Activated T-helper 2 cell treated with anti-CD3 and anti-CD28 coated beads, Interferon-gamma antibody, Interleukin-2, Interleukin-4, amounts not matched to agents 10 μg/mL and 5 μg/mL and 100 μg/mL, durations not matched to agents 14 hours and 24 hours and 36 hours (primary cell): Measurements from ENCODE around the gene IFIT1B. TPM values are rescaled to one million over a fixed set of nuclear protein-coding genes. Genes with fewer than 3 reads are reported as not detected.
"Not testable (repeated sequence)": the region's sequence is repeated elsewhere in the genome, so short reads cannot be mapped to it uniquely, and the experiment has no call there.

ENCODE experiments used
- DNase-seq: peaks from one replicate; pipeline ENCODE4 v3.0.0; 2021; ENCODE audit warnings: low spot score
- H3K27ac Mint-ChIP-seq: one replicate; pipeline ENCODE4 v1.8.0; 2021; ENCODE audit warnings: mixed read lengths
- H3K27me3 Mint-ChIP-seq: one replicate; pipeline ENCODE4 v1.8.0; 2021; ENCODE audit warnings: low read depth, mixed read lengths
- H3K36me3 Mint-ChIP-seq: one replicate; pipeline ENCODE4 v1.8.0; 2021; ENCODE audit warnings: low read depth, mixed read lengths
- H3K4me1 Mint-ChIP-seq: one replicate; pipeline ENCODE4 v1.8.0; 2021; ENCODE audit warnings: low read depth, mixed read lengths
- H3K4me3 Mint-ChIP-seq: one replicate; pipeline ENCODE4 v1.8.0; 2021; ENCODE audit warnings: low read depth, mild to moderate bottlenecking, moderate library complexity, mixed read lengths
- H3K9me3 Mint-ChIP-seq: one replicate; pipeline ENCODE4 v1.8.0; 2021; ENCODE audit warnings: mixed read lengths
- intact Hi-C: fragments of 100-400 bp; cut with micrococcal nuclease; formaldehyde crosslinking; loops from one replicate; pipeline ENCODE4 v1.15.1; 2023
- total RNA-seq: library from RNA; stranded (reverse); gene quantifications from 2 replicates; pipeline ENCODE4 v1.2.3, GENCODE V29; 2022

The IFIT1B gene
- total RNA-seq, 1 donor from 2014 or later: not detected

- intact Hi-C loops: no loop called here
- H3K9me3 Mint-ChIP-seq: no peaks in the 10 kb centered on the region
- H3K27me3 Mint-ChIP-seq: peaks cover 59% of the 10 kb centered on the region
- no peak overlapping the region for H3K4me3 Mint-ChIP-seq
- H3K36me3 Mint-ChIP-seq: peaks cover 23% of the 10 kb centered on the region
- DNase-seq: no peak
- H3K27ac Mint-ChIP-seq: no peak overlapping the region
- H3K4me1 Mint-ChIP-seq: peaks cover 4% of the 10 kb centered on the region
Observed at GRCh38 chr10:89342206-89342958, 35.5 kb upstream of the IFIT1B start.

GRCh38 chr10:89343089-89343767, 34.6 kb upstream of the IFIT1B start:
- intact Hi-C loops: no loop called here

GRCh38 chr10:89344156-89344555, 33.7 kb upstream of the IFIT1B start:
- H3K27me3 Mint-ChIP-seq: peaks cover 65% of the 10 kb centered on the region

More at GRCh38 chr10:89343089-89343767, 34.6 kb upstream of the IFIT1B start:
- no peaks in the 10 kb centered on the region for H3K9me3 Mint-ChIP-seq
- no peaks in the 10 kb centered on the region for H3K4me1 Mint-ChIP-seq
- no peak overlapping the region for H3K27ac Mint-ChIP-seq
- H3K27me3 Mint-ChIP-seq: peaks cover 66% of the 10 kb centered on the region
- DNase-seq: no peak
- peaks cover 23% of the 10 kb centered on the region for H3K36me3 Mint-ChIP-seq
- H3K4me3 Mint-ChIP-seq: no peak overlapping the region

GRCh38 chr10:89345367-89346000, 32.4 kb upstream of the IFIT1B start:
- no peak for DNase-seq
- no peak overlapping the region for H3K27ac Mint-ChIP-seq
- peaks cover 3% of the 10 kb centered on the region for H3K36me3 Mint-ChIP-seq
- no peak overlapping the region for H3K4me3 Mint-ChIP-seq
- H3K4me1 Mint-ChIP-seq: peaks cover 1% of the 10 kb centered on the region
- intact Hi-C loops: no loop called here
- no peaks in the 10 kb centered on the region for H3K9me3 Mint-ChIP-seq
- peaks cover 68% of the 10 kb centered on the region for H3K27me3 Mint-ChIP-seq

More at GRCh38 chr10:89344156-89344555, 33.7 kb upstream of the IFIT1B start:
- intact Hi-C loops: no loop called here
- no peak for DNase-seq
- Mint-ChIP-seq H3K27ac (no peak overlapping the region), H3K4me3 (no peak overlapping the region), H3K36me3 (peaks cover 13% of the 10 kb centered on the region), H3K4me1 (no peaks in the 10 kb centered on the region), H3K9me3 (no peaks in the 10 kb centered on the region)

GRCh38 chr10:89346405-89347254, 31.2 kb upstream of the IFIT1B start:
- Mint-ChIP-seq H3K9me3 (no peaks in the 10 kb centered on the region), H3K36me3 (no peaks in the 10 kb centered on the region), H3K27ac (no peak overlapping the region), H3K4me1 (peaks cover 11% of the 10 kb centered on the region), H3K4me3 (no peak overlapping the region), H3K27me3 (peaks cover 72% of the 10 kb centered on the region)
- no peak for DNase-seq
- intact Hi-C loops: no loop called here

- intact Hi-C loops: no loop called here
- no peak for DNase-seq
- H3K36me3 Mint-ChIP-seq: no peaks in the 10 kb centered on the region
- no peak overlapping the region for H3K27ac Mint-ChIP-seq
- no peaks in the 10 kb centered on the region for H3K9me3 Mint-ChIP-seq
- H3K4me3 Mint-ChIP-seq: no peak overlapping the region
- H3K27me3 Mint-ChIP-seq: peaks cover 74% of the 10 kb centered on the region
- peaks cover 18% of the 10 kb centered on the region for H3K4me1 Mint-ChIP-seq
Observed at GRCh38 chr10:89347701-89348457, 30.0 kb upstream of the IFIT1B start.

GRCh38 chr10:89348481-89348880, 29.4 kb upstream of the IFIT1B start:
- no peaks in the 10 kb centered on the region for H3K9me3 Mint-ChIP-seq
- no peak for DNase-seq
- no peak overlapping the region for H3K4me3 Mint-ChIP-seq
- intact Hi-C loops: no loop called here
- peaks cover 73% of the 10 kb centered on the region for H3K27me3 Mint-ChIP-seq
- no peaks in the 10 kb centered on the region for H3K36me3 Mint-ChIP-seq
- no peak overlapping the region for H3K27ac Mint-ChIP-seq
- peaks cover 18% of the 10 kb centered on the region for H3K4me1 Mint-ChIP-seq

- intact Hi-C loops: no loop called here
- peaks cover 71% of the 10 kb centered on the region for H3K27me3 Mint-ChIP-seq
- no peak for DNase-seq
- no peak overlapping the region for H3K27ac Mint-ChIP-seq
- no peaks in the 10 kb centered on the region for H3K36me3 Mint-ChIP-seq
- H3K4me1 Mint-ChIP-seq: peaks cover 18% of the 10 kb centered on the region
- H3K9me3 Mint-ChIP-seq: no peaks in the 10 kb centered on the region
- no peak overlapping the region for H3K4me3 Mint-ChIP-seq
Observed at GRCh38 chr10:89348975-89349374, 28.9 kb upstream of the IFIT1B start.

- intact Hi-C loops, H3K36me3 Mint-ChIP-seq, H3K4me3 Mint-ChIP-seq, DNase-seq, H3K27ac Mint-ChIP-seq, H3K9me3 Mint-ChIP-seq: not testable (repeated sequence)
- H3K4me1 Mint-ChIP-seq: peaks cover 18% of the 10 kb centered on the region
- H3K27me3 Mint-ChIP-seq: peaks cover 70% of the 10 kb centered on the region
Observed at GRCh38 chr10:89350631-89351315, 27.1 kb upstream of the IFIT1B start.

- H3K27ac Mint-ChIP-seq: no peak overlapping the region
- H3K36me3 Mint-ChIP-seq: no peaks in the 10 kb centered on the region
- peaks cover 68% of the 10 kb centered on the region for H3K27me3 Mint-ChIP-seq
- peaks cover 18% of the 10 kb centered on the region for H3K4me1 Mint-ChIP-seq
- no peaks in the 10 kb centered on the region for H3K9me3 Mint-ChIP-seq
- DNase-seq: no peak
- intact Hi-C loops: no loop called here
- no peak overlapping the region for H3K4me3 Mint-ChIP-seq
Observed at GRCh38 chr10:89351412-89351779, 26.5 kb upstream of the IFIT1B start.

- H3K36me3 Mint-ChIP-seq: no peaks in the 10 kb centered on the region
- DNase-seq: no peak
- H3K27me3 Mint-ChIP-seq: peaks cover 67% of the 10 kb centered on the region
- no peaks in the 10 kb centered on the region for H3K9me3 Mint-ChIP-seq
- intact Hi-C loops: no loop called here
- H3K27ac Mint-ChIP-seq: no peak overlapping the region
- no peak overlapping the region for H3K4me3 Mint-ChIP-seq
- peaks cover 18% of the 10 kb centered on the region for H3K4me1 Mint-ChIP-seq
Observed at GRCh38 chr10:89351780-89352597, 25.9 kb upstream of the IFIT1B start.
